Right ventricle myocardium inferior (tissue), 1 donor: ENCODE data around the gene OXA1L. TPM values are rescaled to one million over a fixed set of nuclear protein-coding genes. Genes with fewer than 3 reads are reported as not detected.
"Not testable (repeated sequence)": the region's sequence is repeated elsewhere in the genome, so short reads cannot be mapped to it uniquely, and the experiment has no call there.

Experiments used
- ATAC-seq: fragments of 200-7000 bp; cut with Tn5 transposase; one replicate; pipeline ENCODE4 v1.9.1; 2020; ENCODE audit warnings: mild to moderate bottlenecking, moderate library complexity
- DNase-seq: peaks from one replicate; pipeline ENCODE4 v3.0.0; 2021; ENCODE audit errors: missing footprints
- intact Hi-C: fragments of 100-400 bp; cut with DNase I; formaldehyde crosslinking; loops from one replicate; pipeline ENCODE4 v1.11.0; 2022
- total RNA-seq: library from RNA; stranded (reverse); fragmentation: NEBNext Ultra II Directional; extraction: Animal tissue kit (Norgen Biotek cat#: 25700); gene quantifications from one replicate; pipeline ENCODE4 v1.2.1, GENCODE V29; 2021
- donor health status: DM: no; HTN: yes; CAD: no; lungs with severe emphysema.

The OXA1L gene
- total RNA-seq, 1 donor from 2014 or later, result 170 TPM

DNA sequence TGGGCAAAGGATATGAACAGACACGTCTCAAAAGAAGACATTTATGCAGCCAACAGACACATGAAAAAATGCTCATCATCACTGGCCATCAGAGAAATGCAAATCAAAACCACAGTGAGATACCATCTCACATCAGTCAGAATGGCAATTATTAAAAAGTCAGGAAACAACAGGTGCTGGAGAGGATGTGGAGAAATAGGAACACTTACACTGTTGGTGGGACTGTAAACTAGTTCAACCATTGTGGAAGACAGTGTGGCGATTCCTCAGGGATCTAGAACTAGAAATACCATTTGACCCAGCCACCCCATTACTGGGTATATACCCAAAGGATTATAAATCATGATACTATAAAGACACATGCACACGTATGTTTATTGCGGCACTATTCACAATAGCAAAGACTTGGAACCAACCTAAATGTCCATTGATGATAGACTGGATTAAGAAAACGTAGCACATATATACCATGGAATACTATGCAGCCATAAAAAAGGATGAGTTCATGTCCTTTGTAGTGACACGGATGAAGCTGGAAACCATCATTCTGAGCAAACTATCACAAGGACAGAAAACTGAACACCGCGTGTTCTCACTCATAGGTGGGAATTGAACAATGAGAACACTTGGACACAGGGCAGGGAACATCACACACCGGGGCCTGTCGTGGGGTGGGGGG lies 8.4 kb upstream of the OXA1L start:
- DNase-seq, intact Hi-C loops: not testable (repeated sequence)

DNA sequence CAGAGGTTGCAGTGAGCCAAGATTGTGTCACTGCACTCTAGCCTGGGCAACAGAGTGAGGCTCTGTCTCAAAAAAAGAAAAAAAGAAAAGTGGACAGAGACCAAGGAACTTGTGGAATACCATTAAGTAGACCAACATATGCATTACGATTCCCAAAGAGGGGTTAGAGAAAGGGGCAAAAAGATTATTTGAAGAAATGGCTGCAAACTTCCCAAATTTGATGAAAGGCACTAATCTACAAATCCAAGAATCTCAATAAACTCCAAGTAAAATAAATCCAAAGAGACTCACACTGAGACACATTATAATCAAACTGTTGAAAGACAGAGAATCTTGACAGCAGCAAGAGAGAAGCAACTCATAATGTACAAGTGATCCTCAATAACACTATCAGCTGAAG lies 4.8 kb upstream of the OXA1L start:
- ATAC-seq (no peak), DNase-seq (no peak)
- intact Hi-C loops, result no loop called here

More for the DNA sequence above, 8.4 kb upstream of the OXA1L start:
- not testable (repeated sequence) for ATAC-seq

- DNase-seq (no peak), ATAC-seq (no peak)
- intact Hi-C loops, result no loop called here
These were observed 2.1 kb upstream of the OXA1L start for GRCh38 chr14:22764382-22764781.

- intact Hi-C loops, result loop anchor here (5.0 kb wide), 1 partner anchor 55 kb away; no protein-coding TSS in a partner anchor
- DNase-seq, result no peak
- no peak for ATAC-seq
These were observed 768 bp downstream of the OXA1L start for GRCh38 chr14:22767323-22767589.

DNA sequence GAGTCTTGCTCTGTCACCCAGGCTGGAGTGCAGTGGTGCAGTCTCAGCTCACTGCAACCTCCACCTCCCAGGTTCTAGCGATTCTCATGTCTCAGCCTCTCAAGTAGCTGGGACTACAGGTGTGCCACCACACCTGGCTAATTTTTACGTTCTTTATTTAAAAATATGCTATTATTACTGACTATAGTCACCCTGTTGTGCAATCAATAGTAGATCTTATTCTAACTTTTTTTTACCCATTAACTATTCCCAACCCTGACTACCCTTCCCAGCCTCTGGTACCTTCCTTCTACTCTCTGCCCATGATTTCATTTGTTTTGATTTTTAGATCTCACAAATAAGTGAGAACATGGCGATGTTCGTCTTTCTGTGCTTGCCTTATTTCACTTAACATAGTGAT lies 2.5 kb downstream of the OXA1L start:
- intact Hi-C loops, result loop anchor here (5.0 kb wide), 1 partner anchor 53 kb away; no protein-coding TSS in a partner anchor
- ATAC-seq (no peak), DNase-seq (no peak)

GRCh38 chr14:22769369-22769768 lies 2.9 kb downstream of the OXA1L start:
- no peak for ATAC-seq
- intact Hi-C loops, result loop anchor here (5.0 kb wide), 1 partner anchor 53 kb away; no protein-coding TSS in a partner anchor
- DNase-seq, result no peak

- intact Hi-C loops, result no loop called here
- ATAC-seq, result no peak
- no peak for DNase-seq
These were observed 4.1 kb downstream of the OXA1L start for GRCh38 chr14:22770481-22771187.

DNA sequence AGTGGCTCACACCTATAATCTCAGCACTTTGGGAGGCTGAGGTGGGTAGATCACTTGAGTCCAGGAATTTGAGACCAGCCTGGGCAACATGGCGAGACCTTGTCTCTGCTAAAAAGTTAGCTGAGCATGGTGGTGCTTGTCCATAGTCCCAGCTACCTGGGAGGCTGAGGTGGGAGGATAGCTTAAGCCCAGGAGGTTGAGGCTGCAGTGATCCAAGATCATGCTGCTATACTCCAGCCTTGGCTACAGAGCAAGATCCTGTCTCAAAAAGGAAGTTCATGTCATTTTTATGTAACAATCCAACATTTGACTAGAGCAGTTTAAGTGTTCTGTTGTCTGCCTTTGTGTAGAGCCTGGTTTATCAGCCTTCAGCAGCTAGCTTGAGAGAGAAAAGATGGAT lies 6.2 kb downstream of the OXA1L start:
- ATAC-seq (no peak), DNase-seq (no peak)
- intact Hi-C loops, result no loop called here

DNA sequence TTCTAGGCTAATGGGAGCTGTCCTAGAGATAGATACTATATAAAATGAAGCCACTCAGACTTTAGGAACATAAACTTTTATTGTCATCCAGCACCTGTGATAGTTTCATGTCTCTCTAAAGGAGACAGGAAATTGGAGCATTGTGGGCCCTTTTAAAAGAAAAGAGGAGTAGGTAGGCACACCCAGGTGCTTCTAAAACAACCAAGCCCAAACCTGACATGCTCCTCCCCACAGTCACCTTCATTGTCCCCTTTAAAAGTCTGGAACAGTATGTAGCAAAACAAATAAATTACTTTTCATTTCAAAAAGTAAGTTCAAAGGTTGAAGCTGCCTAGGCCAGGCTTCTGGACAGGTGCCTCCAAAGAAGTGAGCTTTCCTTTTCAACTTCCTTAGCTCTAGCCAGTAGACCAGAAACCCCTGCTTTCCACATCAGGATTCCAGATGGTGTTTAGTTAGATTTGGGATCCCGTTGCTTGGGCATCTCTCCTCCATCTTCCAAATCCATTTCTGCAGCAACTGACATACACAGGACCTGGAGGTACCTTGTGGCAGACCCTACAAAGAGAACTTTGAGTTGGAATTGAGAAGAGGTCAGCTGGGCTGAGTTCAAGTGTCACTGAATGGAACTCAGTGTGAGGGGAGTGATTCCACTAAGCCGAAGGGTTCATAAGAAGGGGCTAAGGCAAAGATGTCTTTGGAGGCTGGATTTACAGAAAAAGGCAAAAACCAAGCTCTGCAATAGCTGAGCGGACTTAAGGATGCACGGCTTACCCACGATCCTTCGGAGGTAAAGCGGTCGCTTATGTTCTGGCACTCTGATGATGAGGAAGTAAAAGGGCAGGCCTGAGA lies 6.9 kb downstream of the OXA1L start:
- intact Hi-C loops, result no loop called here
- DNase-seq, result no peak

GRCh38 chr14:22774011-22774706 lies 7.7 kb downstream of the OXA1L start:
- ATAC-seq (no peak), DNase-seq (no peak)
- intact Hi-C loops, result no loop called here

More for the DNA sequence above, 6.9 kb downstream of the OXA1L start:
- no peak for ATAC-seq

DNA sequence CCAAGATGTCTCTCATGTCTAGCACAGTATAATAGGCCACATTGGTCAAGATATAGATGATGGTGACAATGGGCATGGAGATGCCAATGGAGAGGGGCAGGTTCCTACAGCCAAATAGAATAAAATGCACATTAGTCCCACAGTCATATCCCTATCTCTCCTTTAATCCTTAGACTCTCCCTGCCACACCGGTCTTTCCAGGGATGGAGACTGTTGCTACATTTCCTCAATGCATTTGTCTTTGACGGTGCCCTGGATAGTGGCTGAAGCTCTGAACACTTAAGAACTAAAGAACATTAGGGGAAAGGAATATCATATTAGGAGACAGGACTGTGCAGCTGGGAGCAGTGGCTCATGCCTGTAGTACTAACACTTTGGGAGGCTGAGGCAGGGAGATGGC lies 9.7 kb downstream of the OXA1L start:
- ATAC-seq (no peak), DNase-seq (no peak)
- intact Hi-C loops, result no loop called here

DNA sequence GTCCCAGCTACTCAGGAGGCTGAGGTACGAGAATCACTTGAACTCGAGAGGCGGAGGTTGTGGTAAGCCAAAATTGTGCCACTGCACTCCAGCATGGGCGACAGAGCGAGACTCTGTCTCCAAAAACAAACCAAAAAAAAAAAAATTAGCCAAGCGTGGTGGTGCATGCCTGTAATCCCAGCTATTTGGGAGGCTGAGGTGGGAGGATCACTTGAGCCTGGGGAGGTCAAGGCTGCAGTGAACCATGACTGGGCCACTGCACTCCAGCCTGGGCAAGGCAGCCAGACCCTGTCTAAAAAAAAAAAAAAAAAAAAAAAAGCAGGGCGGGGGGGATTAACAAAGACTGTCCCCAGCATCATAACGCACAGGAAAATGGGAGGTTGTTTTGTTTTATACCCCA lies 10.4 kb downstream of the OXA1L start:
- ATAC-seq, intact Hi-C loops: not testable (repeated sequence)

GRCh38 chr14:22778084-22778483 lies 11.6 kb downstream of the OXA1L start:
- intact Hi-C loops, result no loop called here

More for the DNA sequence above, 10.4 kb downstream of the OXA1L start:
- not testable (repeated sequence) for DNase-seq

GRCh38 chr14:22780105-22780679 lies 13.7 kb downstream of the OXA1L start:
- DNase-seq, result no peak
- intact Hi-C loops, result no loop called here
- peak; percentile 9 for ATAC-seq

More at GRCh38 chr14:22778084-22778483, 11.6 kb downstream of the OXA1L start:
- DNase-seq (no peak), ATAC-seq (no peak)

GRCh38 chr14:22780941-22781300 lies 14.4 kb downstream of the OXA1L start:
- DNase-seq, result no peak
- intact Hi-C loops, result no loop called here
- ATAC-seq, result no peak

DNA sequence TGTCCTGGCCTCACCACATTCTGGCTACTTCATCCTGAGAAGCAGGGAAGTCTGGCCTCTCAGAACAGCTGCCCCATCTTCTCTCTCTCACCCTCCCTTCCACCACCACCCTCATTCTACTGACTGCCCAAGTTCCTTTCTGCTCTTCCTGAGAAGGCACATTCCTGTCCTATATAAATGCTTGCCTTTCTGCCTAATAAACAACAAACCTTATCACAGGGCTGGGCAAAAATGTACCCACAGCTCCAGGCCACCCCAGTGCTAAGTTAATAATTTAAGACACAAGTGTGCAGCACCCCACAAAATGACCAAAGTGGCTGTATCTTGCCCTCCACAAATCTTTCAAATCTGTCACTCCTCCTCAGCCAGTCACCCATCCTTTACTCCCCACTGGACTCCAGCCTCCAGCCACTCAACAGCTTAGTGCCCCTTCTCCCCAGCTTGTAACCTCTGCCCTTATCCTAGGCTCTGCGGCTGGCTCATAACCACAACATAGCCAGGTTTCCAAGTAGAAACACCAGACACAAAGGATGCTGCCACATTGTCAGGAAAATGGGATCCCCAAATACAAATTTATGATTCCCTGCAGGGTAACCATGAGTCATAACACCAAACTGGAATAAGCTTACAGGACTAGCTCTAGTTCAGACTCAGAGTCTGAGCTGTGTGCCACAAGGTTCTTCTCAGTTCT lies 15.0 kb downstream of the OXA1L start:
- ATAC-seq, result no peak
- intact Hi-C loops, result no loop called here
- no peak for DNase-seq

GRCh38 chr14:22786685-22787084 lies 20.2 kb downstream of the OXA1L start:
- intact Hi-C loops, result no loop called here
- ATAC-seq (no peak), DNase-seq (no peak)

DNA sequence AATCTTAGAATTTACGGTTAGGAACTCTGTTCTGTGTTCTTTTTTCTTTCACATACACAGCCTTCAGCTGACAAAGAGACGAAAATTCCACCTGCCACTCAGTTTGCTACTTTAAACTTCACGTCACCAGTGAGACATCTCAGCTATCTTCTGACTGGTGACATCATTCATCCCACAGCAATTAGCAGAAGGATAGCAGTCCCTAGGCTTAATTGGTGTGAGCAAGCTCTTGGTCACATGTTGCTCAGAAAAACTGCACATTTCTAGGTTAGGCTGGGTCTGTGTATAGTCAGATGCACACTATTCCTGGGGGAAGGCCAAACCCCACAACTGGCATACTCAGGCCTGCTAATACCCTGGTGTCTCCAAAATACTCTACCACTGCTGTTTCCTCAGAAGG lies 24.8 kb downstream of the OXA1L start:
- ATAC-seq (no peak), DNase-seq (no peak)
- intact Hi-C loops, result no loop called here
